Left lung (tissue), 10 donors: ENCODE results near the gene NUDT3. TPM values are rescaled to one million over a fixed set of nuclear protein-coding genes. Genes with fewer than 3 reads are reported as not detected.
A peak's percentile ranks its signal among the peaks of the same experiment; 100 is the strongest.

Experiments used
- ATAC-seq: fragments of 200-7000 bp; cut with Tn5 transposase; one replicate; pipeline ENCODE4 v1.9.1; 2020; ENCODE audit warnings: moderate library complexity
- DNase-seq, 4 donors: peaks; one replicate each; pipeline ENCODE4 v3.0.0-alpha.2; 2013 to 2020
- H3K27ac ChIP-seq, 2 donors: fragments of 200-600 bp; sonication (generic) in 1 of 2; one replicate each; pipeline versions ENCODE4 v1.5.0 to v1.8.0; 2020 to 2021
- H3K27me3 ChIP-seq, 2 donors: fragments of 200-600 bp; sonication (generic) in 1 of 2; one replicate each; pipeline versions ENCODE4 v1.5.0 to v1.8.0; 2020 to 2021
- H3K36me3 ChIP-seq, 2 donors: fragments of 200-600 bp; sonication (generic) in 1 of 2; one replicate each; pipeline versions ENCODE4 v1.5.0 to v1.8.0; 2020 to 2021
- H3K4me1 ChIP-seq, 2 donors: fragments of 200-600 bp; one replicate each; pipeline ENCODE4 v1.8.0; 2021
- H3K4me3 ChIP-seq, 2 donors: fragments of 200-600 bp; sonication (generic) in 1 of 2; one replicate each; pipeline versions ENCODE4 v1.5.0 to v1.8.0; 2020 to 2021; ENCODE audit warnings: mild to moderate bottlenecking in 1 of 2
- H3K9me3 ChIP-seq, 2 donors: fragments of 200-600 bp; sonication (generic) in 1 of 2; one replicate each; pipeline versions ENCODE4 v1.5.0 to v1.8.0; 2020 to 2021
- intact Hi-C, 2 donors: fragments of 100-400 bp; cut with DNase I; formaldehyde crosslinking; loops; one replicate each; pipeline versions ENCODE4 v1.11.2 to v1.14.2; 2022
- polyA plus RNA-seq, 6 donors: library from polyadenylated mRNA; unstranded; fragments of 120-200 nt; gene quantifications; one replicate each; pipeline ENCODE4 v1.2.1, GENCODE V29; 2013; ENCODE audit not compliant: insufficient read length in 6 of 6
- total RNA-seq, 2 donors: library from RNA; stranded (reverse); fragmentation: NEBNext Ultra II Directional; extraction: Animal tissue kit (Norgen Biotek cat#: 25700); gene quantifications; one replicate each; pipeline ENCODE4 v1.2.1, GENCODE V29; 2021
- TF ChIP-seq, protein P1 (sequence below), 2 donors: fragments of 200-600 bp; sonication (generic) in 1 of 2; IDR thresholded peaks; one replicate each; pipeline versions ENCODE4 v1.5.0 to v1.8.0; 2021; ENCODE audit warnings: antibody characterized with exemption in 2 of 2
- donor health status: DM: no; HTN: yes; CAD: no.
- donor health status: DM: no; HTN: no; CAD: no.

NUDT3 gene
- total and polyA plus RNA-seq, 8 donors, result 10.5 to 27.9 (median 14.9) TPM

DNA sequence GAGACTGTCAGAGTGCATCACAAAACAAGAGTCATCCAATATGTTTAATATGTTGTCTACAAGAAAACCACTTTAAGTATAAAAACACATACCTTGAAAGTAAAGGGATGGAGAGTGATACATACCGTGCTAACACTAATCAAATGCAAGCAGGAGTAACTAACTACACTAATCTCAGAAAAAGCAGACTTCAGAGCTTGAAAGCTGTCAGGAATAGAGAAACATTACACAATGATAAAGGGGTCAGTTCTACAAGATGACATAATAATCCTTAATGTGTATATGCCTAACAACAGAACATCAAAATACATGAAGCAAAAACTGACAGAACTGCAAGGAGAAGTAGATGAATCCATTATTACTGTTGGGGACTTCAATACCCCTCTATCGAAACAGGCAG lies 84.0 kb downstream of the NUDT3 start:
- DNase-seq (no peak), ATAC-seq (no peak)
- no peak overlapping the region for H3K27ac ChIP-seq
- no peaks in the 10 kb centered on the region for H3K9me3 ChIP-seq
- H3K27me3 ChIP-seq, result no peaks in the 10 kb centered on the region
- TF ChIP-seq, protein P1, sequence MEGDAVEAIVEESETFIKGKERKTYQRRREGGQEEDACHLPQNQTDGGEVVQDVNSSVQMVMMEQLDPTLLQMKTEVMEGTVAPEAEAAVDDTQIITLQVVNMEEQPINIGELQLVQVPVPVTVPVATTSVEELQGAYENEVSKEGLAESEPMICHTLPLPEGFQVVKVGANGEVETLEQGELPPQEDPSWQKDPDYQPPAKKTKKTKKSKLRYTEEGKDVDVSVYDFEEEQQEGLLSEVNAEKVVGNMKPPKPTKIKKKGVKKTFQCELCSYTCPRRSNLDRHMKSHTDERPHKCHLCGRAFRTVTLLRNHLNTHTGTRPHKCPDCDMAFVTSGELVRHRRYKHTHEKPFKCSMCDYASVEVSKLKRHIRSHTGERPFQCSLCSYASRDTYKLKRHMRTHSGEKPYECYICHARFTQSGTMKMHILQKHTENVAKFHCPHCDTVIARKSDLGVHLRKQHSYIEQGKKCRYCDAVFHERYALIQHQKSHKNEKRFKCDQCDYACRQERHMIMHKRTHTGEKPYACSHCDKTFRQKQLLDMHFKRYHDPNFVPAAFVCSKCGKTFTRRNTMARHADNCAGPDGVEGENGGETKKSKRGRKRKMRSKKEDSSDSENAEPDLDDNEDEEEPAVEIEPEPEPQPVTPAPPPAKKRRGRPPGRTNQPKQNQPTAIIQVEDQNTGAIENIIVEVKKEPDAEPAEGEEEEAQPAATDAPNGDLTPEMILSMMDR (IDR thresholded peaks at IDR 0.05), result no peak
- H3K36me3 ChIP-seq, result no peaks in the 10 kb centered on the region
- intact Hi-C loops, result no loop called here
- peaks cover 13 to 30% of the 10 kb centered on the region in 2 donors for H3K4me1 ChIP-seq
- no peak overlapping the region for H3K4me3 ChIP-seq

DNA sequence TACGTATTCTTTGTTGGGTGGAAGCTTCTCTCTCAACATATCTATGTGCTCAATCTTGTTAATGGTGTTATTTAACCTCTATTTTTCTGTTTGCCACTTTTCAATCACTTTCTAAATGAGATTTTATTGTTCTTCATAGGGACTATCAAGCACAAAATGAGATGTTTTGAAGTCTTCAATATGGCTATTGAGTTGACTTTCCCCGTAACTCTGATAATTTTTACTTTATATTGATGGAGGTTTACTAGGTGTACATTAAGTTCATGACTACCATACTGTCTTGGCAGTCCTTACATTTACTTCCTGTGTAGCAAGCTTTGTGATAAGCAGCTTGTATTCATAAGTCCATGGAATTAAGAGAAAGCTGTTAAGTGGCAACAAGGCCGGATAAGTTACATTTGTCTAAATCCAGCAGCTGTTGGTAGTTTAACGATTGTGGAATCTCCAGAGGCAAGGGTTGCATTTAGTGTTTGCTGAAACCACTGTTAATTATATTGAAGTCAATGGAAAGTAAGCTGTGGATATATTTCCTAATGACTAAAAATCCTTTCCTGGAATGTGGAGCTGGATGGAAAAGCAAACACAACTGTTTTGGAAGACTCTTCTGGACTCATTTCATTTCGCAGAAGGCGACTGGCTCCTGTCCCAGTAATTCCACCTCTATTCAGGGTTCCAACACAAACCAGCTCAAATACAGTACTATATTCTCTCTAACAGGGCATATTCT lies 86.3 kb downstream of the NUDT3 start:
- Histone ChIP-seq H3K36me3 (no peaks in the 10 kb centered on the region), H3K27ac (peak overlapping the region; percentile 30 to 41), H3K9me3 (no peaks in the 10 kb centered on the region), H3K4me1 (peaks cover 13 to 31% of the 10 kb centered on the region in 2 donors), H3K27me3 (no peaks in the 10 kb centered on the region), H3K4me3 (no peak overlapping the region)
- ATAC-seq (peak; percentile 71), DNase-seq (peak in 2 of 4 donors; percentile 49 to 61)
- intact Hi-C loops, result no loop called here
- TF ChIP-seq, protein P1 (IDR thresholded peaks at IDR 0.05), result no peak

DNA sequence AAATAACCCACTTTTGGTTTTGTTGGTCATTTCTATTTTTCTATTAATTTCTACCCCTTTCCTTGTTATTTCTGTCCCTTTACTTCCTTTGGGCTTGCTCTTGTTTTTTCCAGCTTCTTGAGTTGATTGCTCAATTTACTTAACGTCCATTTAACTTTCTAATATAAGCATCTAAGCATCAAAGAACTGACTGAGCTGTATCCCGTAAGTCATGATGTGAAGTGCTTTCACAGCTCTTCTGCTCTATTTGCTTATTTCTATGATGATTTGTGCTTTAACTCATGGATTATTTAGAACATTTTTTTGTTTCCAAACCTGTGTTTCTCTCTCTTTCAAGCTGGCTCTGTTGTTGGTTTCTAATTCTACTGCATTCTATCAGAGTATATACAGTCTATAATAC lies 87.0 kb downstream of the NUDT3 start:
- DNase-seq (no peak), ATAC-seq (peak; percentile 65)
- H3K4me3 ChIP-seq, result no peak overlapping the region
- no peaks in the 10 kb centered on the region for H3K36me3 ChIP-seq
- H3K27ac ChIP-seq, result peak overlapping the region; percentile 30 to 41
- intact Hi-C loops, result no loop called here
- H3K27me3 ChIP-seq, result no peaks in the 10 kb centered on the region
- H3K4me1 ChIP-seq, result peaks cover 13 to 28% of the 10 kb centered on the region in 2 donors
- H3K9me3 ChIP-seq, result no peaks in the 10 kb centered on the region
- TF ChIP-seq, protein P1 (IDR thresholded peaks at IDR 0.05), result no peak

DNA sequence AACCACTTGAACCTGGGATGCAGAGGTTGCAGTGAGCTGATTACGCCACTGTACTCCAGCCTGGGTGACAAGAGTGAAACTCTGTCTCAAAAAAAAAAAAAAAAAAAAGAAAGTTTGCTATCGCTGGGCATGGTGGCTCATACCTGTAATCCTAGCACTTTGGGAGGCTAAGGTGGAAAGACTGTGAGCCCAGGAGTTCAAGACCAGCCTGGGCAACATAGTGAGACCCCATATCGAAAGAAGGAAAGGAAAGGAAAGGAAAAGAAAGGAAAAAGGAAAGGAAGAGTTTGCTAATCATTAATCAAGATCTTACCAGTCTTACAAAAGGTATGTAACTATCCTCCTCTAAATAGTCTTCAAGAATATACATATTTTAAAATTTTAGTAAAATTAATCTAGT lies 88.3 kb downstream of the NUDT3 start:
- TF ChIP-seq, protein P1 (IDR thresholded peaks at IDR 0.05), result no peak
- no peak for ATAC-seq
- peaks cover 13 to 34% of the 10 kb centered on the region in 2 donors for H3K4me1 ChIP-seq
- intact Hi-C loops, result no loop called here
- no peak for DNase-seq
- no peak overlapping the region for H3K27ac ChIP-seq
- no peaks in the 10 kb centered on the region for H3K9me3 ChIP-seq
- no peak overlapping the region for H3K4me3 ChIP-seq
- H3K36me3 ChIP-seq, result no peaks in the 10 kb centered on the region
- H3K27me3 ChIP-seq, result no peaks in the 10 kb centered on the region

DNA sequence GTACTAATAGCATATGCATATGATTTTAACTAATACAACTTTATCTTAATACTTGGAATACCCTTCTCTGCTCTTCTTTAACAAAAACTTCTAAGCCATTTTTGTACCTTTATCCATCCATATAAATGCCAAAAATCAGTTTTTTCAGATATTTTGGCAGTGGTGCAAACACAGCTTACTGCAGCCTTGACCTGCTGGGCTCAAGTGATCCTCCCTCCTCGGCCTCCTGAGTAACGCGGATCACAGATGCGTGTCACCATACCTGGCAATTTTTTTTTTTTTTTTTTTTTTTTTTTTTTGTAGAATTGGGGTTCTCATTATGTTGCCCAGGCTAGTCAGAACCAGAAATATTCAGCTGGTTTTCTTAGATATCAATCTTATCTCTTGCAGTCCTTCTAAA lies 89.5 kb downstream of the NUDT3 start:
- no peaks in the 10 kb centered on the region for H3K36me3 ChIP-seq
- intact Hi-C loops, result no loop called here
- TF ChIP-seq, protein P1 (IDR thresholded peaks at IDR 0.05), result no peak
- DNase-seq, result no peak
- no peaks in the 10 kb centered on the region for H3K9me3 ChIP-seq
- H3K27ac ChIP-seq, result no peak overlapping the region
- no peak overlapping the region for H3K4me3 ChIP-seq
- H3K4me1 ChIP-seq, result peaks cover 13 to 25% of the 10 kb centered on the region in 2 donors
- no peak for ATAC-seq
- no peaks in the 10 kb centered on the region for H3K27me3 ChIP-seq
